ENCODE measurements around the gene DNAJC24. TPM values are rescaled to one million over a fixed set of nuclear protein-coding genes. Genes with fewer than 3 reads are reported as not detected.

Gene DNAJC24
- total RNA-seq, 1 donor from 2014 or later: 21.9 TPM

DNA sequence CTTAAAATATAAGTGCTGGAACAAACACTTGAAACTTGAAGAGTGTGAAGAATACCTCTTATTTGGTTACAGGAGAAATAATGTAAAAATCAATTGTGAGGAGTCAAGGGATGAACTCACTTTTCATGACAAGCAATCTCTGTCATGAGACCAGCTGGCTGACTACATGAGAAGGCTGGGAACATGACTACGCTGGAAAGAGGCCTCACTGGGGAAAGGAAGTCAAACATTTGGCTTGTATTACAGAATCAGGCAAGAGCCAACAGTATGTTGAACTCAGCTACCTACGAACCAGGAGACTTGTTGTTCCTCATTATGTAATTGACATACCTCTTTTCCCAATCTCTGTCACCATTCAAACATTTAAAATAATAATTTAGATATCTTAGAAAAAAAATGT, 14.5 kb upstream of the DNAJC24 start:
- Mint-ChIP-seq H3K27ac (no peak overlapping the region), H3K27me3 (no peaks in the 10 kb centered on the region)
- TF ChIP-seq, protein P1, sequence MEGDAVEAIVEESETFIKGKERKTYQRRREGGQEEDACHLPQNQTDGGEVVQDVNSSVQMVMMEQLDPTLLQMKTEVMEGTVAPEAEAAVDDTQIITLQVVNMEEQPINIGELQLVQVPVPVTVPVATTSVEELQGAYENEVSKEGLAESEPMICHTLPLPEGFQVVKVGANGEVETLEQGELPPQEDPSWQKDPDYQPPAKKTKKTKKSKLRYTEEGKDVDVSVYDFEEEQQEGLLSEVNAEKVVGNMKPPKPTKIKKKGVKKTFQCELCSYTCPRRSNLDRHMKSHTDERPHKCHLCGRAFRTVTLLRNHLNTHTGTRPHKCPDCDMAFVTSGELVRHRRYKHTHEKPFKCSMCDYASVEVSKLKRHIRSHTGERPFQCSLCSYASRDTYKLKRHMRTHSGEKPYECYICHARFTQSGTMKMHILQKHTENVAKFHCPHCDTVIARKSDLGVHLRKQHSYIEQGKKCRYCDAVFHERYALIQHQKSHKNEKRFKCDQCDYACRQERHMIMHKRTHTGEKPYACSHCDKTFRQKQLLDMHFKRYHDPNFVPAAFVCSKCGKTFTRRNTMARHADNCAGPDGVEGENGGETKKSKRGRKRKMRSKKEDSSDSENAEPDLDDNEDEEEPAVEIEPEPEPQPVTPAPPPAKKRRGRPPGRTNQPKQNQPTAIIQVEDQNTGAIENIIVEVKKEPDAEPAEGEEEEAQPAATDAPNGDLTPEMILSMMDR (IDR thresholded peaks at IDR 0.05; ENCODE audit: unreplicated experiment): no peak

DNA sequence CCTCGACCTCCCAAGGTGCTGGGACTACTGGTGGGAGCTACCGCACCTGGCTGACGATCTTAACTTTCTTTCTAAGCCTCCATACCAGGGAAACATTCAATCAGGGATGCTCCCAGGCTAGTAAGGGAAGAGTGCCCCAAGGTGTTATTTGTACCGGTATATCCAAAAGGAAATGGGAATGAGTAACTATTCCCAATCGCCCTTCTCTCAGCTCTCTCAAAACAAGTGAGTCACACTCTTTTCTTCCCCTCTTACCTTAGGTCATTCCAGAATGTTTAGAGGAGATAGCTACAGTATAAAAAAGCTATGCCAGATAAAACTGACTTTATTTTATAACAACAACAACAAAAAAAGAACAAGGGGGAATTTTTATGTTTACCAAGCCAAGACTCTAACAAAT, 13.8 kb upstream of the DNAJC24 start:
- TF ChIP-seq, protein P1 (IDR thresholded peaks at IDR 0.05; ENCODE audit: unreplicated experiment): no peak
- Mint-ChIP-seq H3K36me3 (ENCODE audit: insufficient read depth) (no peaks in the 10 kb centered on the region), H3K4me3 (ENCODE audit: low read depth) (no peak overlapping the region), H3K27ac (no peak overlapping the region), H3K27me3 (no peaks in the 10 kb centered on the region), H3K4me1 (ENCODE audit: low read depth) (peaks cover 2% of the 10 kb centered on the region), H3K9me3 (ENCODE audit: low read depth) (no peaks in the 10 kb centered on the region)
- no peak for DNase-seq (ENCODE audit: low spot score, unreplicated experiment)

More for the DNA sequence above, 14.5 kb upstream of the DNAJC24 start:
- no peaks in the 10 kb centered on the region for H3K9me3 Mint-ChIP-seq (ENCODE audit: low read depth)
- H3K4me1 Mint-ChIP-seq (ENCODE audit: low read depth): peaks cover 2% of the 10 kb centered on the region
- no peak for DNase-seq (ENCODE audit: low spot score, unreplicated experiment)
- no peak overlapping the region for H3K4me3 Mint-ChIP-seq (ENCODE audit: low read depth)
- H3K36me3 Mint-ChIP-seq (ENCODE audit: insufficient read depth): no peaks in the 10 kb centered on the region

GRCh38 chr11:31361743-31362142, 7.9 kb upstream of the DNAJC24 start:
- Mint-ChIP-seq H3K27ac (no peak overlapping the region), H3K4me3 (ENCODE audit: low read depth) (no peak overlapping the region), H3K9me3 (ENCODE audit: low read depth) (no peaks in the 10 kb centered on the region), H3K27me3 (no peaks in the 10 kb centered on the region), H3K4me1 (ENCODE audit: low read depth) (peaks cover 4% of the 10 kb centered on the region), H3K36me3 (ENCODE audit: insufficient read depth) (no peaks in the 10 kb centered on the region)
- DNase-seq (ENCODE audit: low spot score, unreplicated experiment): no peak
- TF ChIP-seq, protein P1 (IDR thresholded peaks at IDR 0.05; ENCODE audit: unreplicated experiment): no peak

DNA sequence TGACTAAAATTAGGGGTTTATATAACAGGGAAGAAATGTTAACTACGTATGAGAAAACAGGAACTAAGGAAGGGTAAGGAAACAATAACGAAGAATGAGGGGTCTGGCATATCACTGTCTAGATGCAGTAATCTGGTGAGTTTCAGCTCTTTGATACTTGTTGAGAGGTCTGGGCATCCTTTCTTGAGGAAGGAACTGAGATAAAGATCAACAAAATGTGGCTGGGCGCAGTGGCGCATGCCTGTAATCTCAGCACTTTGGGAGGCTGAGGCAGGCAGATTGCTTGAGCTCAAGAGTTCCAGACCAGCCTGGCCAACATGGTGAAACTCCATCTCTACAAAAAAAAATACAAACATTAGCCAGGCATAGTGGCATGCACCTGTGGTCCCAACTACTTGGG, 2.9 kb upstream of the DNAJC24 start:
- H3K27me3 Mint-ChIP-seq: no peaks in the 10 kb centered on the region
- DNase-seq (ENCODE audit: low spot score, unreplicated experiment): no peak
- H3K4me1 Mint-ChIP-seq (ENCODE audit: low read depth): peaks cover 16% of the 10 kb centered on the region
- no peaks in the 10 kb centered on the region for H3K36me3 Mint-ChIP-seq (ENCODE audit: insufficient read depth)
- TF ChIP-seq, protein P1 (IDR thresholded peaks at IDR 0.05; ENCODE audit: unreplicated experiment): no peak
- H3K9me3 Mint-ChIP-seq (ENCODE audit: low read depth): no peaks in the 10 kb centered on the region
- no peak overlapping the region for H3K27ac Mint-ChIP-seq
- no peak overlapping the region for H3K4me3 Mint-ChIP-seq (ENCODE audit: low read depth)

DNA sequence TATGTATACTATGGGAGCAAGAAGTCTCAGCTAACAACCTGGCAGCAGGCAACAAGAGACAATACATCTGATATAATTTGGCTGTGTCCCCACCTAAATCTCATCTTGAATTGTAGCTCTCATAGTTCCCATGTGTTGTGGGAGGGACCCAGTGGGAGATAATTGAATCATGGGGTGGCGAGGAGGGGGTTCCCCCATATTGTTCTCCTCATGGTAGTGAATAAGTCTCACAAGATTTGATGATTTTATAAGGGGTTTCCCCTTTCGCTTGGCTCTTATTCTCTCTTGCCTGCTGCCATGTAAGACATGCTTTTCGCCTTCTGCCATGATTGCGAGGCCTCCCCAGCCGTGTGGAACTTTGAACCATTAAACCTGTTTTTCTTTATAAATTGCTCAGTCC, 6.2 kb downstream of the DNAJC24 start:
- DNase-seq (ENCODE audit: low spot score, unreplicated experiment): no peak
- TF ChIP-seq, protein P1 (IDR thresholded peaks at IDR 0.05; ENCODE audit: unreplicated experiment): no peak
- no peaks in the 10 kb centered on the region for H3K9me3 Mint-ChIP-seq (ENCODE audit: low read depth)
- H3K4me3 Mint-ChIP-seq (ENCODE audit: low read depth): no peak overlapping the region
- peaks cover 4% of the 10 kb centered on the region for H3K36me3 Mint-ChIP-seq (ENCODE audit: insufficient read depth)
- H3K27me3 Mint-ChIP-seq: no peaks in the 10 kb centered on the region
- no peak overlapping the region for H3K27ac Mint-ChIP-seq
- H3K4me1 Mint-ChIP-seq (ENCODE audit: low read depth): peaks cover 2% of the 10 kb centered on the region
